IMR-90 (cell line): ENCODE measurements around the gene DCLRE1C. TPM values are rescaled to one million over a fixed set of nuclear protein-coding genes. Genes with fewer than 3 reads are reported as not detected.

Experiments
- ATAC-seq: fragments of 200-7000 bp; cut with Tn5 transposase; 2 replicates; pipeline ENCODE4 v1.9.1; 2020; ENCODE audit warnings: low read depth, mild to moderate bottlenecking, moderate library complexity
- BruUV-seq: library from RNA; stranded (reverse); fragments of 400-500 nt; replicated peaks from 2 replicates; lab custom pipeline; 2021; lab: Mats Ljungman, UMichigan
- CTCF ChIA-PET: fragments of 300-600 bp; formaldehyde crosslinking; extraction: SDS; loops from one replicate; lab custom pipeline; 2021; ENCODE audit warnings: antibody characterized with exemption; lab: Yijun Ruan, JAX
- POLR2A ChIA-PET: fragments of 300-600 bp; sonication (Branson Sonifier 250); formaldehyde crosslinking; loops from one replicate; lab custom pipeline; 2022; ENCODE audit warnings: antibody characterized with exemption; ENCODE audit not compliant: unreplicated experiment; lab: Charles Lee
- DNase-seq: peaks from one replicate; pipeline ENCODE4 v3.0.0; 2013
- H2AFZ ChIP-seq: replicated peaks from 2 replicates; pipeline ENCODE3; 2013; ENCODE audit warnings: low read length, mild to moderate bottlenecking; ENCODE audit not compliant: poor library complexity
- H2AK5ac ChIP-seq: 2 replicates; pipeline ENCODE4 v1.6.1; 2013; ENCODE audit warnings: low read depth, low read length, inconsistent platforms
- H2AK9ac ChIP-seq: replicated peaks from 2 replicates; pipeline ENCODE3; 2013; ENCODE audit warnings: mild to moderate bottlenecking, low read depth, low read length, moderate library complexity; ENCODE audit not compliant: poor library complexity
- H2BK120ac ChIP-seq: 2 replicates; pipeline ENCODE4 v1.6.1; 2013; ENCODE audit warnings: low read depth, low read length, inconsistent platforms
- H2BK15ac ChIP-seq: 3 replicates; pipeline ENCODE4 v1.6.1; 2013; ENCODE audit warnings: low read depth, low read length, inconsistent platforms
- H2BK20ac ChIP-seq: 2 replicates; pipeline ENCODE4 v1.6.1; 2013; ENCODE audit warnings: low read depth, mild to moderate bottlenecking, inconsistent platforms, low read length, moderate library complexity
- H2BK5ac ChIP-seq: 2 replicates; pipeline ENCODE4 v1.6.1; 2013; ENCODE audit warnings: mild to moderate bottlenecking, low read depth, low read length, inconsistent platforms; ENCODE audit not compliant: poor library complexity, severe bottlenecking
- H3K14ac ChIP-seq: replicated peaks from 2 replicates; pipeline ENCODE4 v1.6.1; 2013; ENCODE audit warnings: low read depth, low read length, inconsistent platforms
- H3K18ac ChIP-seq: 2 replicates; pipeline ENCODE4 v1.6.1; 2013; ENCODE audit warnings: low read depth, low read length, control low read depth
- H3K23ac ChIP-seq: 2 replicates; pipeline ENCODE4 v1.6.1; 2013; ENCODE audit warnings: low read depth, low read length, inconsistent platforms
- H3K27ac ChIP-seq: 2 replicates; pipeline ENCODE4 v1.5.1; 2013; ENCODE audit warnings: mild to moderate bottlenecking, control low read depth, low read length; ENCODE audit not compliant: insufficient read depth
- H3K27me3 ChIP-seq: 2 replicates; pipeline ENCODE4 v1.6.1; 2013; ENCODE audit warnings: low read length; ENCODE audit not compliant: control insufficient read depth, insufficient read depth
- H3K36me3 ChIP-seq: 2 replicates; pipeline ENCODE4 v1.6.1; 2013; ENCODE audit warnings: low read length, mixed read lengths; ENCODE audit not compliant: control insufficient read depth, insufficient read depth
- H3K4ac ChIP-seq: 2 replicates; pipeline ENCODE4 v1.6.1; 2013; ENCODE audit warnings: low read depth, low read length, inconsistent platforms
- H3K4me1 ChIP-seq: 2 replicates; pipeline ENCODE4 v1.6.1; 2013; ENCODE audit warnings: low read length, mixed read lengths; ENCODE audit not compliant: control insufficient read depth, insufficient read depth
- H3K4me2 ChIP-seq: 2 replicates; pipeline ENCODE4 v1.6.1; 2013; ENCODE audit warnings: low read depth, mild to moderate bottlenecking, control low read depth, low read length, moderate library complexity
- H3K4me3 ChIP-seq: 2 replicates; pipeline ENCODE4 v1.5.1; 2013; ENCODE audit warnings: low read depth, mild to moderate bottlenecking, control low read depth, low read length, moderate library complexity; ENCODE audit not compliant: insufficient read depth
- H3K56ac ChIP-seq: 2 replicates; pipeline ENCODE4 v1.6.1; 2013; ENCODE audit warnings: low read length, inconsistent platforms; ENCODE audit not compliant: insufficient read depth; ENCODE audit errors: extremely low read depth
- H3K79me1 ChIP-seq, 2 experiments: 2 replicates each; pipeline ENCODE4 v1.6.1; 2013; ENCODE audit warnings: low read length in 2 of 2, inconsistent platforms in 1 of 2, low read depth in 1 of 2
- H3K9ac ChIP-seq: 2 replicates; pipeline ENCODE4 v1.6.1; 2013; ENCODE audit warnings: low read depth, low read length, control low read depth
- H3K9me1 ChIP-seq: 2 replicates; pipeline ENCODE4 v1.6.1; 2013; ENCODE audit warnings: low read length, inconsistent platforms; ENCODE audit not compliant: insufficient read depth
- H3K9me3 ChIP-seq: 2 replicates; pipeline ENCODE4 v1.6.1; 2013; ENCODE audit warnings: low read length; ENCODE audit not compliant: control insufficient read depth, insufficient read depth
- H4K20me1 ChIP-seq: 2 replicates; pipeline ENCODE4 v1.6.1; 2013; ENCODE audit warnings: low read length, inconsistent platforms; ENCODE audit not compliant: insufficient read depth
- H4K5ac ChIP-seq: 2 replicates; pipeline ENCODE4 v1.6.1; 2013; ENCODE audit warnings: mild to moderate bottlenecking, low read depth, low read length, control low read depth
- H4K8ac ChIP-seq, 2 experiments: 2 replicates each; pipeline ENCODE4 v1.6.1; 2013; ENCODE audit warnings: low read depth in 2 of 2, low read length in 2 of 2, control low read depth in 1 of 2, inconsistent platforms in 1 of 2
- H4K91ac ChIP-seq: 2 replicates; pipeline ENCODE4 v1.6.1; 2013; ENCODE audit warnings: low read depth, low read length, inconsistent platforms; ENCODE audit not compliant: insufficient read depth
- MAFK ChIP-seq: IDR thresholded peaks from 2 replicates; pipeline ENCODE4 v1.6.1; 2012; ENCODE audit warnings: low read depth, low read length, improper control_type of control experiment
- RFX5 ChIP-seq: IDR thresholded peaks from 2 replicates; pipeline ENCODE4 v1.8.0; 2012; ENCODE audit warnings: low read depth, mild to moderate bottlenecking, low read length, moderate library complexity
- WGBS, 2 experiments: methylation state at CpG; one replicate each; pipeline versions ENCODE4 v1.1.5 to v1.1.7; 2013; ENCODE audit warnings: missing lambda C conversion rate in 2 of 2; ENCODE audit not compliant: insufficient read length in 1 of 2; ENCODE audit errors: extremely low coverage in 2 of 2; 5-methylcytosine and 5-hydroxymethylcytosine counted together
- dilution Hi-C: fragments of 300-500 bp; cut with HindIII; formaldehyde crosslinking; loops from one replicate; pipeline ENCODE4 v1.14.3; 2018; ENCODE audit warnings: low sequenced_read_pairs; ENCODE audit not compliant: unreplicated experiment
- in situ Hi-C: fragments of 300-500 bp; cut with MboI; formaldehyde crosslinking; loops from 3 replicates; pipeline ENCODE4 v1.14.3; 2019; ENCODE audit warnings: low sequenced_read_pairs, inconsistent platforms, mixed read lengths
- intact Hi-C: fragments of 100-400 bp; cut with micrococcal nuclease; formaldehyde crosslinking; loops from 2 replicates; pipeline ENCODE4 v1.10.0; 2022
- polyA plus RNA-seq, 3 experiments: library from polyadenylated mRNA; depleted of rRNA; stranded (reverse); fragments of >200 nt; gene quantifications; 2 replicates each; pipeline ENCODE4 v1.2.3, GENCODE V29; 2012; ENCODE audit warnings: low replicate concordance in 1 of 3
- total RNA-seq: library from RNA; depleted of rRNA; stranded (reverse); fragments of >200 nt; gene quantifications from 2 replicates; pipeline ENCODE4 v1.2.3, GENCODE V29; 2012

DCLRE1C gene
- total and polyA plus RNA-seq, 2 of the 4 experiments (the other 2 are of a cell fraction), result 2.9 to 8.1 TPM

DNA sequence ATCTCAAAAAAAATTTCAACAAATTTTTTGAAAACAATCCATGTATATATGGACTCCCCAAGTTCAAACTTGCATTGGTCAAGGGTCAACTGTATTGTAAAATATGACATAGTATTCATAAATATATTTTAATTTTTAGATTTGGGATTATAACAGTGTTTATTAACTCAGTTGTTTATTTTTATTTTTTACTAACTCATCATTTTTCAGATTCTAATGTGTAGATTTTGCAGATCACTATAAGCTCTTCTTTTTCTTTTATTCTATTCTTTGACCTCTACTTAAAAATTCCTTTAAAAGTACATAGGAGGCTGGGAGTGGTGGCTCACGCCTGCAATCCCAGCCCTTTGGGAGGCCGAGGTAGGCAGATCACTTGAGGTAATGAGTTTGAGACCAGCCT is 14.0 kb upstream of the DCLRE1C start:
- WGBS, 2 experiments, result no CpG with 5 or more reads among the region's 2 CpGs
- no peaks in the 10 kb centered on the region for H4K20me1 ChIP-seq
- no peak for DNase-seq
- H4K5ac ChIP-seq, result no peak overlapping the region
- no TSS peak for BruUV-seq
- H3K27me3 ChIP-seq, result peaks cover 5% of the 10 kb centered on the region; the same call in 1 of the 2 replicates
- H3K4me3 ChIP-seq, result no peak overlapping the region
- no peak overlapping the region for H3K4ac ChIP-seq
- H2BK15ac ChIP-seq, result no peak overlapping the region
- H3K4me1 ChIP-seq, result peaks cover 1% of the 10 kb centered on the region; the same call in 1 of the 2 replicates
- no peak overlapping the region for H3K56ac ChIP-seq
- no peaks in the 10 kb centered on the region for H3K79me1 ChIP-seq
- dilution Hi-C loops, result no loop called here
- H3K18ac ChIP-seq, result no peak overlapping the region
- 0 out of 2 replicates have a peak, but pooled peaks have one; percentile 6 for TF ChIP-seq MAFK
- no peak for TF ChIP-seq RFX5
- H2BK120ac ChIP-seq, result no peak overlapping the region
- no peak overlapping the region for H3K4me2 ChIP-seq
- no peak overlapping the region for H2AFZ ChIP-seq
- H3K36me3 ChIP-seq, result no peaks in the 10 kb centered on the region
- ATAC-seq, result no peak
- H2AK5ac ChIP-seq, result no peak overlapping the region
- H2BK5ac ChIP-seq, result no peak overlapping the region
- ChIA-PET CTCF (no interaction called here), POLR2A (no interaction called here)
- no peak overlapping the region for H3K23ac ChIP-seq
- intact Hi-C loops, result no loop called here
- in situ Hi-C loops, result no loop called here
- H2BK20ac ChIP-seq, result no peak overlapping the region
- no peak overlapping the region for H3K27ac ChIP-seq
- H4K8ac ChIP-seq, result no peak overlapping the region
- H2AK9ac ChIP-seq, result no peak overlapping the region
- H3K9me1 ChIP-seq, result no peaks in the 10 kb centered on the region
- H4K91ac ChIP-seq, result no peak overlapping the region
- H3K14ac ChIP-seq, result no peak overlapping the region
- H3K9ac ChIP-seq, result no peak overlapping the region
- no peaks in the 10 kb centered on the region for H3K9me3 ChIP-seq
